H1 (cell line): ENCODE data around the gene CIRBP. TPM values are rescaled to one million over a fixed set of nuclear protein-coding genes. Genes with fewer than 3 reads are reported as not detected.

Experiments
- CTCF ChIA-PET: fragments of 300-600 bp; sonication (Branson Sonifier 250); formaldehyde crosslinking; loops from one replicate; lab custom pipeline; 2021; ENCODE audit not compliant: partially characterized antibody; lab: Charles Lee
- POLR2A ChIA-PET: fragments of 300-600 bp; sonication (Branson Sonifier 250); formaldehyde crosslinking; loops from one replicate; lab custom pipeline; 2021; ENCODE audit warnings: inconsistent platforms; ENCODE audit not compliant: partially characterized antibody; lab: Charles Lee
- DNase-seq, 2 experiments: peaks; one replicate each; pipeline versions ENCODE4 v3.0.0 to v3.0.0-alpha.2; 2010 to 2022; ENCODE audit warnings: low spot score in 2 of 2, low read depth in 1 of 2, mixed read lengths in 1 of 2
- FAIRE-seq: peaks from 2 replicates; lab custom pipeline; 2011; peaks lifted over from hg19 to GRCh38; lab: Jason Lieb, UNC
- H2AFZ ChIP-seq: 2 replicates; pipeline ENCODE4 v1.8.1; 2012; ENCODE audit warnings: low read length, inconsistent platforms
- H2AK5ac ChIP-seq: 2 replicates; pipeline ENCODE4 v1.6.1; 2013; ENCODE audit warnings: low read depth, low read length
- H2BK120ac ChIP-seq: replicated peaks from 2 replicates; pipeline ENCODE3; 2013; ENCODE audit warnings: low read depth, low read length, inconsistent platforms
- H2BK12ac ChIP-seq: 2 replicates; pipeline ENCODE4 v1.6.1; 2013; ENCODE audit warnings: low read depth, low read length
- H2BK15ac ChIP-seq: 2 replicates; pipeline ENCODE4 v1.6.1; 2013; ENCODE audit warnings: low read length
- H2BK20ac ChIP-seq: 2 replicates; pipeline ENCODE4 v1.6.1; 2013; ENCODE audit warnings: low read length
- H2BK5ac ChIP-seq: 2 replicates; pipeline ENCODE4 v1.6.1; 2013; ENCODE audit warnings: low read depth, low read length
- H3K14ac ChIP-seq: 2 replicates; pipeline ENCODE4 v1.6.1; 2013; ENCODE audit warnings: inconsistent platforms; ENCODE audit not compliant: insufficient read length
- H3K18ac ChIP-seq: 2 replicates; pipeline ENCODE4 v1.6.1; 2013; ENCODE audit warnings: low read length; ENCODE audit errors: extremely low read depth
- H3K23ac ChIP-seq: 2 replicates; pipeline ENCODE4 v1.6.1; 2013; ENCODE audit warnings: inconsistent platforms; ENCODE audit not compliant: insufficient read length
- H3K23me2 ChIP-seq: 2 replicates; pipeline ENCODE4 v1.6.1; 2013; ENCODE audit warnings: low read depth, low read length
- H3K27ac ChIP-seq: 2 replicates; pipeline ENCODE4 v1.6.1; 2011; ENCODE audit warnings: low read depth, low read length, inconsistent platforms
- H3K27me3 ChIP-seq, 4 experiments: replicated peaks in 1 of 4; 1 replicate in 1 of 4; 2 replicates in 3 of 4; pipeline versions ENCODE4 v1.6.1 to v1.8.1; 2011 to 2013; ENCODE audit warnings: low read length in 3 of 4, mild to moderate bottlenecking in 3 of 4, inconsistent platforms in 2 of 4, mixed read lengths in 2 of 4, moderate library complexity in 1 of 4; ENCODE audit not compliant: control insufficient read depth in 3 of 4, insufficient read depth in 3 of 4; ENCODE audit errors: extremely low read depth in 1 of 4
- H3K36me3 ChIP-seq, 4 experiments: 2 replicates each; pipeline versions ENCODE4 v1.6.1 to v1.8.1; 2011 to 2013; ENCODE audit warnings: mild to moderate bottlenecking in 4 of 4, low read length in 3 of 4, moderate library complexity in 2 of 4, control low read depth in 1 of 4, inconsistent platforms in 1 of 4; ENCODE audit not compliant: insufficient read depth in 4 of 4, control insufficient read depth in 2 of 4
- H3K4ac ChIP-seq: replicated peaks from 2 replicates; pipeline ENCODE3; 2013; ENCODE audit warnings: low read length, low read depth, mixed read lengths, inconsistent platforms; ENCODE audit not compliant: insufficient read length
- H3K4me1 ChIP-seq, 4 experiments: replicated peaks in 1 of 4; 1 replicate in 1 of 4; 2 replicates in 3 of 4; pipeline versions ENCODE4 v1.6.1 to v1.8.1; 2011 to 2013; ENCODE audit warnings: low read length in 3 of 4, inconsistent platforms in 2 of 4, mixed read lengths in 1 of 4; ENCODE audit not compliant: insufficient read depth in 4 of 4, control insufficient read depth in 3 of 4
- H3K4me2 ChIP-seq, 2 experiments: 2 replicates each; pipeline versions ENCODE4 v1.6.1 to v1.8.1; 2011 to 2013; ENCODE audit warnings: low read depth in 2 of 2, low read length in 2 of 2, control low read depth in 1 of 2, inconsistent platforms in 1 of 2, mild to moderate bottlenecking in 1 of 2; ENCODE audit not compliant: insufficient read depth in 1 of 2
- H3K4me3 ChIP-seq, 4 experiments: fragments of 200-600, 300-600 bp in 1 of 4; sonication (generic), shearing (Covaris generic), sonication (Bioruptor Twin) in 1 of 4; 2 replicates each; pipeline versions ENCODE4 v1.5.1 to v1.8.1; 2011 to 2016; ENCODE audit warnings: low read length in 4 of 4, low read depth in 3 of 4, control low read depth in 2 of 4, inconsistent platforms in 2 of 4, mild to moderate bottlenecking in 2 of 4, mixed read lengths in 1 of 4, moderate library complexity in 1 of 4; ENCODE audit not compliant: insufficient read depth in 2 of 4; ENCODE audit errors: extremely low read depth in 1 of 4
- H3K56ac ChIP-seq: replicated peaks from 2 replicates; pipeline ENCODE3; 2013; ENCODE audit warnings: low read depth, mild to moderate bottlenecking, mixed read lengths, low read length, inconsistent platforms; ENCODE audit not compliant: insufficient read length
- H3K79me1 ChIP-seq: 2 replicates; pipeline ENCODE4 v1.6.1; 2013; ENCODE audit warnings: low read depth, low read length, control low read depth
- H3K79me2 ChIP-seq, 2 experiments: 2 replicates each; pipeline versions ENCODE4 v1.6.1 to v1.8.1; 2012 to 2013; ENCODE audit warnings: low read length in 2 of 2, mild to moderate bottlenecking in 2 of 2, inconsistent platforms in 1 of 2; ENCODE audit not compliant: insufficient read depth in 2 of 2, control insufficient read depth in 1 of 2
- H3K9ac ChIP-seq, 4 experiments: replicated peaks in 1 of 4; 1 replicate in 1 of 4; 2 replicates in 3 of 4; pipeline versions ENCODE4 v1.6.1 to v1.8.1; 2011 to 2013; ENCODE audit warnings: low read depth in 3 of 4, low read length in 3 of 4, control low read depth in 2 of 4, mild to moderate bottlenecking in 2 of 4, moderate library complexity in 2 of 4, inconsistent platforms in 1 of 4; ENCODE audit errors: extremely low read depth in 1 of 4
- H3K9me3 ChIP-seq, 2 experiments: 2 replicates each; pipeline versions ENCODE4 v1.6.1 to v1.8.1; 2012 to 2013; ENCODE audit warnings: mild to moderate bottlenecking in 2 of 2, moderate library complexity in 2 of 2, control low read depth in 1 of 2, inconsistent platforms in 1 of 2, low read depth in 1 of 2, low read length in 1 of 2, mixed read lengths in 1 of 2; ENCODE audit not compliant: insufficient read depth in 2 of 2
- H4K20me1 ChIP-seq, 2 experiments: replicated peaks in 1 of 2; 2 replicates each; pipeline versions ENCODE3 to v1.8.1; 2011 to 2013; ENCODE audit warnings: inconsistent platforms in 2 of 2, low read length in 2 of 2, mild to moderate bottlenecking in 1 of 2; ENCODE audit not compliant: insufficient read depth in 2 of 2, control insufficient read depth in 1 of 2
- H4K5ac ChIP-seq: 2 replicates; pipeline ENCODE4 v1.6.1; 2013; ENCODE audit warnings: low read length, low read depth, mixed read lengths, inconsistent platforms; ENCODE audit not compliant: insufficient read length
- H4K8ac ChIP-seq: 2 replicates; pipeline ENCODE4 v1.8.0; 2013; ENCODE audit warnings: mild to moderate bottlenecking, moderate library complexity, low read length, inconsistent platforms; ENCODE audit not compliant: insufficient read depth; ENCODE audit errors: extremely low read depth
- H4K91ac ChIP-seq: replicated peaks from 2 replicates; pipeline ENCODE3; 2013; ENCODE audit warnings: low read length, mixed read lengths, inconsistent platforms; ENCODE audit not compliant: insufficient read length
- ASH2L ChIP-seq: fragments of 200-600, 300-600 bp; sonication (generic); IDR thresholded peaks from one replicate; pipeline ENCODE4 v1.7.1; 2017; ENCODE audit warnings: low read length
- ATF3 ChIP-seq: IDR thresholded peaks from 2 replicates; pipeline ENCODE4 v1.6.1; 2011; ENCODE audit warnings: low read depth, mild to moderate bottlenecking, low read length; ENCODE audit not compliant: insufficient read depth
- BACH1 ChIP-seq: IDR thresholded peaks from 2 replicates; pipeline ENCODE4 v1.6.1; 2012; ENCODE audit warnings: low read length, improper control_type of control experiment
- CBX8 ChIP-seq: fragments of 300-800, 300-1000 bp; sonication (generic); IDR thresholded peaks from 2 replicates; pipeline ENCODE4 v1.7.1; 2016; ENCODE audit warnings: low read depth, low read length, borderline replicate concordance
- CEBPB ChIP-seq: IDR thresholded peaks from 2 replicates; pipeline ENCODE4 v1.6.1; 2012; ENCODE audit warnings: low read depth, low read length
- FOSL1 ChIP-seq: IDR thresholded peaks from 2 replicates; pipeline ENCODE4 v1.6.1; 2011; ENCODE audit warnings: mild to moderate bottlenecking, low read depth, low read length, moderate library complexity; ENCODE audit not compliant: insufficient read depth
- HDAC2 ChIP-seq, 2 experiments: fragments of 300-600 bp in 1 of 2; sonication (generic) in 1 of 2; IDR thresholded peaks; 2 replicates each; pipeline ENCODE4 v1.6.1; 2011 to 2012; ENCODE audit warnings: low read depth in 2 of 2, low read length in 2 of 2, mild to moderate bottlenecking in 2 of 2, moderate library complexity in 2 of 2, borderline replicate concordance in 1 of 2, inconsistent platforms in 1 of 2
- NANOG ChIP-seq: IDR thresholded peaks from 2 replicates; pipeline ENCODE4 v1.6.1; 2011; ENCODE audit warnings: low read length, low read depth, mild to moderate bottlenecking, inconsistent platforms; ENCODE audit not compliant: insufficient read depth, poor library complexity, severe bottlenecking
- TAF7 ChIP-seq: optimal IDR thresholded peaks from 2 replicates; pipeline ENCODE3; 2011; ENCODE audit warnings: low read depth, mild to moderate bottlenecking, inconsistent platforms, low read length, moderate library complexity, borderline replicate concordance
- TBP ChIP-seq: IDR thresholded peaks from 2 replicates; pipeline ENCODE4 v1.6.1; 2011; ENCODE audit warnings: low read depth, low read length, improper control_type of control experiment
- WGBS, 2 experiments: shearing (Covaris generic) in 1 of 2; methylation state at CpG; one replicate each; pipeline versions ENCODE4 v1.1.6 to v1.1.7; 2013 to 2015; ENCODE audit warnings: low lambda C conversion rate in 2 of 2, mixed read lengths in 2 of 2, inconsistent platforms in 1 of 2, low coverage in 1 of 2, missing lambda C conversion rate in 1 of 2; ENCODE audit not compliant: insufficient replicate concordance in 2 of 2, insufficient coverage in 1 of 2, insufficient read length in 1 of 2; ENCODE audit errors: extremely low coverage in 1 of 2, missing lambda C conversion rate in 1 of 2; 5-methylcytosine and 5-hydroxymethylcytosine counted together
- polyA plus RNA-seq, 7 experiments: library from polyadenylated mRNA; depleted of rRNA in 3 of 7; stranded (reverse) in 5 of 7; unstranded in 2 of 7; fragments of >200 nt in 5 of 7; fragments of 200-250 nt in 2 of 7; gene quantifications; 1 replicate in 5 of 7; 2 replicates in 1 of 7; 4 replicates in 1 of 7; pipeline versions ENCODE4 v1.2.1 to v1.2.3, GENCODE V29; 2011 to 2013; ENCODE audit warnings: missing spikeins in 2 of 7, mixed read lengths in 2 of 7
- total RNA-seq: library from RNA; stranded (reverse); fragmentation: NEBNext Ultra II Directional; extraction: Animal tissue kit (Norgen Biotek cat#: 25700); gene quantifications from 2 replicates; pipeline ENCODE4 v1.2.1, GENCODE V29; 2021

CIRBP gene
- total and polyA plus RNA-seq, 2 of the 8 experiments (the other 6 are each of a cell fraction or from before 2014, with no cell fraction given): 175 to 199 TPM

GRCh38 chr19:1312767-1313694 is 43.9 kb downstream of the CIRBP start:
- Histone ChIP-seq H3K9ac (no peak overlapping the region), H3K4me1 (peaks cover 0 to 5% (median 0%) of the 10 kb centered on the region in 4 experiments; a peak in 3 of 7 replicates), H4K8ac (no peak overlapping the region), H3K4me3 (no peak overlapping the region), H2AFZ (no peak overlapping the region), H2BK120ac (no peak overlapping the region), H3K79me2 (no peaks in the 10 kb centered on the region), H2BK15ac (no peak overlapping the region), H3K27ac (no peak overlapping the region), H3K4me2 (no peak overlapping the region), H3K36me3 (no peaks in the 10 kb centered on the region), H2AK5ac (no peak overlapping the region), H3K23ac (no peak overlapping the region), H3K9me3 (no peaks in the 10 kb centered on the region), H2BK5ac (no peak overlapping the region), H3K56ac (no peak overlapping the region), H3K27me3 (peaks cover 0 to 12% (median 5%) of the 10 kb centered on the region in 4 experiments; a peak in 5 of 7 replicates), H3K4ac (no peak overlapping the region), H3K23me2 (no peaks in the 10 kb centered on the region), H4K91ac (no peak overlapping the region), H3K79me1 (no peaks in the 10 kb centered on the region), H4K20me1 (no peaks in the 10 kb centered on the region), H3K14ac (no peak overlapping the region), H2BK20ac (no peak overlapping the region), H2BK12ac (no peak overlapping the region), H3K18ac (no peak overlapping the region), H4K5ac (no peak overlapping the region)
- no peak for FAIRE-seq
- POLR2A ChIA-PET: interaction anchor here (1.0 to 1.5 kb wide), 6 partner anchors 8 to 153 kb away, joined by 3 to 5 read pairs (median 5); partner anchors contain the start of genes CIRBP and FAM174C
- DNase-seq: no peak
- CTCF ChIA-PET: interaction anchor here (0.6 to 2.1 kb wide), 7 partner anchors 9 to 593 kb away, joined by 3 to 5 read pairs (median 4); no protein-coding TSS in a partner anchor
- TF ChIP-seq TBP (no peak), CBX8 (no peak), CEBPB (no peak), TAF7 (no peak), NANOG (no peak), ATF3 (no peak), BACH1 (no peak), FOSL1 (no peak), ASH2L (no peak), HDAC2 (IDR thresholded peaks at IDR 0.05; ENCODE audit: borderline replicate concordance in 1 of 2, low read depth in 2 of 2, low read length in 2 of 2) (no peak)
- 85% methylated on average over 27 of the region's 61 CpGs; no CpG with 5 or more reads in 1 of the 2 experiments for WGBS, 2 experiments
